DMS 273 treated with DMSO at 0.1 percent for 48 hours (cell line): ENCODE data around the gene SNRPE.
A peak's percentile ranks its signal among the peaks of the same experiment; 100 is the strongest.
"Not testable (repeated sequence)": the region's sequence is repeated elsewhere in the genome, so short reads cannot be mapped to it uniquely, and the experiment has no call there.

ENCODE experiments used
- DNase-seq: peaks from one replicate; lab custom pipeline; 2025; lab: John Stamatoyannopoulos, UW

SNRPE gene

GRCh38 chr1:203861379-203862184, at the start of gene SNRPE:
Gene SNRPE (plus strand): TSS chr1:203861599. CDS start chr1:203861660, 61 bp downstream.
- peak; percentile 96 for DNase-seq

GRCh38 chr1:203813581-203814341, 47.6 kb upstream of the SNRPE start:
- DNase-seq, result no peak

- no peak for DNase-seq
These were observed 43.0 kb upstream of the SNRPE start for GRCh38 chr1:203818399-203818798.

- DNase-seq, result peak; percentile 34
These were observed 38.1 kb upstream of the SNRPE start for GRCh38 chr1:203823306-203823705.

GRCh38 chr1:203826175-203826574, 35.2 kb upstream of the SNRPE start:
- DNase-seq, result no peak

- no peak for DNase-seq
These were observed 33.4 kb upstream of the SNRPE start for GRCh38 chr1:203828002-203828401.

GRCh38 chr1:203828503-203828902, 32.9 kb upstream of the SNRPE start:
- DNase-seq, result no peak

- DNase-seq, result not testable (repeated sequence)
These were observed 32.2 kb upstream of the SNRPE start for GRCh38 chr1:203829247-203829646.

GRCh38 chr1:203835476-203835875, 25.9 kb upstream of the SNRPE start:
- DNase-seq, result no peak

GRCh38 chr1:203839081-203839480, 22.3 kb upstream of the SNRPE start:
- DNase-seq, result no peak

- DNase-seq, result no peak
These were observed 21.1 kb upstream of the SNRPE start for GRCh38 chr1:203840208-203840808.

- no peak for DNase-seq
These were observed 18.9 kb upstream of the SNRPE start for GRCh38 chr1:203842559-203842876.

GRCh38 chr1:203843435-203843834, 18.0 kb upstream of the SNRPE start:
- DNase-seq, result no peak

GRCh38 chr1:203853112-203853511, 8.3 kb upstream of the SNRPE start:
- DNase-seq, result not testable (repeated sequence)

- DNase-seq, result no peak
These were observed 3.3 kb upstream of the SNRPE start for GRCh38 chr1:203858055-203858454.

- DNase-seq, result no peak
These were observed 2.4 kb upstream of the SNRPE start for GRCh38 chr1:203858975-203859374.

GRCh38 chr1:203860396-203861025, 888 bp upstream of the SNRPE start:
- peak; percentile 33 for DNase-seq

- no peak for DNase-seq
These were observed 6.4 kb downstream of the SNRPE start for GRCh38 chr1:203867802-203868201.

- DNase-seq, result no peak
These were observed 8.8 kb downstream of the SNRPE start for GRCh38 chr1:203870245-203870644.

GRCh38 chr1:203871114-203871880, 9.9 kb downstream of the SNRPE start:
- DNase-seq, result peak; percentile 49

GRCh38 chr1:203873094-203873493, 11.7 kb downstream of the SNRPE start:
- no peak for DNase-seq

GRCh38 chr1:203878422-203878821, 17.0 kb downstream of the SNRPE start:
- no peak for DNase-seq
